Activated CD8-positive, alpha-beta memory T cell treated with anti-CD3 and anti-CD28 coated beads for 36 hours (primary cell): ENCODE measurements around the gene PCDHGA9. TPM values are rescaled to one million over a fixed set of nuclear protein-coding genes. Genes with fewer than 3 reads are reported as not detected.

Experiments
- CTCF ChIA-PET: fragments of 350-600 bp; sonication (Branson Sonifier 250); formaldehyde crosslinking; loops from one replicate; lab custom pipeline; 2021; ENCODE audit warnings: antibody characterized with exemption; lab: Charles Lee
- POLR2A ChIA-PET: fragments of 350-600 bp; sonication (Branson Sonifier 250); formaldehyde crosslinking; loops from one replicate; lab custom pipeline; 2021; ENCODE audit warnings: antibody characterized with exemption; lab: Charles Lee
- total RNA-seq, 2 experiments: library from RNA; stranded (reverse); gene quantifications; one replicate each; pipeline ENCODE4 v1.2.3, GENCODE V29; 2021

Gene PCDHGA9
- not detected for total RNA-seq

- POLR2A ChIA-PET = no interaction called here
- CTCF ChIA-PET = interaction anchor here (1.1 kb wide), 1 partner anchor 12 kb away, joined by 4 read pairs; no protein-coding TSS in a partner anchor
Observed at GRCh38 chr5:141402553-141403243, at the start of gene PCDHGA9. PCDHGA9 (plus strand) TSS chr5:141402778; CDS start chr5:141402953, 175 bp downstream.

DNA sequence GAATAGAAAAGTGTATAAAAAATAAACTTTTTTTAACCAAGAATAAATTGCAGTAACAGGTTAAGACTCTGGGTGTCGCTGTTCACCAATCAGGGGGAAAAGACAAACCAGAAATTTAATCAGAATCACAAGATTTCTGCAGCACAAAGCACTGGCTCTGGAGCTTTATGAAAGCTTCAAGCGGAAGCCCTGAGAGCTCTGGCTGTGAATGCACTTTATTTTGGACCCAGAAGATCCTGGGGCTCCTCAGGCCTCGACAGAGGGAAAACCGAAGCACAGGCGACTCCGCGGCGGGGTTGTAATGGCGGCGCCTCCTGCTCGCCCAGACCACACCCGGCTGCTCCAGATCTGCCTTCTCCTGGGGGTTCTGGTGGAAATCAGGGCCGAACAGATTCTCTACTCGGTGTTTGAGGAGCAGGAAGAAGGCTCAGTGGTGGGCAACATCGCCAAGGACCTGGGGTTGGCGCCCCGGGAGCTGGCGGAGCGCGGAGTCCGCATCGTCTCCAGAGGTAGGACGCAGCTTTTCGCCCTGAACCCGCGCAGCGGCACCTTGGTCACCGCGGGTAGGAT is 47.6 kb upstream of the PCDHGA9 start, which contains the start of gene PCDHGA4:
TSS of gene PCDHGA4 (plus strand) at position 122 of the 570 bp plus-strand sequence. CDS start at position 209, 87 bp downstream.
- POLR2A ChIA-PET = no interaction called here
- CTCF ChIA-PET = interaction anchor here (0.5 to 0.8 kb wide), 2 partner anchors 9 to 56 kb away, joined by 3 to 4 read pairs; partner anchors contain the start of gene PCDHGA5

- ChIA-PET CTCF (interaction anchor here (0.5 to 0.8 kb wide), 2 partner anchors 8 to 55 kb away, joined by 3 to 4 read pairs; partner anchors contain the start of gene PCDHGA5), POLR2A (no interaction called here)
Observed at GRCh38 chr5:141355641-141356040, 46.9 kb upstream of the PCDHGA9 start.

DNA sequence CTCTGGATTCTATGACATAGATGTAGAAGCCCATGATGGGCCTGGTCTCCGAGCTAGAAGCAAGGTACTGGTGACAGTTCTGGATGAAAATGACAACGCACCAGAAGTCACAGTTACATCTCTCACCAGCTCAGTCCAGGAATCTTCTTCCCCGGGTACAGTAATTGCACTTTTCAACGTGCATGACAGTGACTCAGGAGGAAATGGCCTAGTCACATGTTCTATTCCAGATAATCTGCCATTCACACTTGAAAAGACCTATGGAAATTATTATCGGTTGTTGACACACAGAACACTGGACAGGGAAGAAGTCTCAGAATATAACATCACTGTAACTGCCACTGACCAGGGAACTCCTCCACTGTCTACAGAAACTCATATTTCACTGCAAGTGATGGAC is 46.4 kb upstream of the PCDHGA9 start:
- ChIA-PET POLR2A (no interaction called here), CTCF (no interaction called here)

- ChIA-PET CTCF (no interaction called here), POLR2A (no interaction called here)
Observed at GRCh38 chr5:141356950-141357349, 45.6 kb upstream of the PCDHGA9 start.

GRCh38 chr5:141359790-141360426 is 42.7 kb upstream of the PCDHGA9 start, which contains the start of gene PCDHGB2:
PCDHGB2 (plus strand) TSS chr5:141359994; CDS start chr5:141360136, 142 bp downstream.
- ChIA-PET CTCF (interaction anchor here (1.4 kb wide), 1 partner anchor 204 kb away, joined by 4 read pairs; no protein-coding TSS in a partner anchor), POLR2A (no interaction called here)

- ChIA-PET POLR2A (no interaction called here), CTCF (interaction anchor here (1.4 kb wide), 1 partner anchor 203 kb away, joined by 4 read pairs; no protein-coding TSS in a partner anchor)
Observed at GRCh38 chr5:141360685-141361084, 41.9 kb upstream of the PCDHGA9 start.

- POLR2A ChIA-PET = no interaction called here
Observed at GRCh38 chr5:141362719-141363118, 39.9 kb upstream of the PCDHGA9 start.

GRCh38 chr5:141363952-141364660 is 38.5 kb upstream of the PCDHGA9 start, which contains the start of gene PCDHGA5:
PCDHGA5 (plus strand) TSS chr5:141364162; CDS start chr5:141364331, 169 bp downstream.
- ChIA-PET CTCF (interaction anchor here (1.0 kb wide), 1 partner anchor 9 kb away, joined by 3 read pairs; no protein-coding TSS in a partner anchor), POLR2A (no interaction called here)

More at GRCh38 chr5:141362719-141363118, 39.9 kb upstream of the PCDHGA9 start:
- CTCF ChIA-PET = no interaction called here

- CTCF ChIA-PET = no interaction called here
- POLR2A ChIA-PET = no interaction called here
Observed at GRCh38 chr5:141366016-141366896, 36.3 kb upstream of the PCDHGA9 start.

DNA sequence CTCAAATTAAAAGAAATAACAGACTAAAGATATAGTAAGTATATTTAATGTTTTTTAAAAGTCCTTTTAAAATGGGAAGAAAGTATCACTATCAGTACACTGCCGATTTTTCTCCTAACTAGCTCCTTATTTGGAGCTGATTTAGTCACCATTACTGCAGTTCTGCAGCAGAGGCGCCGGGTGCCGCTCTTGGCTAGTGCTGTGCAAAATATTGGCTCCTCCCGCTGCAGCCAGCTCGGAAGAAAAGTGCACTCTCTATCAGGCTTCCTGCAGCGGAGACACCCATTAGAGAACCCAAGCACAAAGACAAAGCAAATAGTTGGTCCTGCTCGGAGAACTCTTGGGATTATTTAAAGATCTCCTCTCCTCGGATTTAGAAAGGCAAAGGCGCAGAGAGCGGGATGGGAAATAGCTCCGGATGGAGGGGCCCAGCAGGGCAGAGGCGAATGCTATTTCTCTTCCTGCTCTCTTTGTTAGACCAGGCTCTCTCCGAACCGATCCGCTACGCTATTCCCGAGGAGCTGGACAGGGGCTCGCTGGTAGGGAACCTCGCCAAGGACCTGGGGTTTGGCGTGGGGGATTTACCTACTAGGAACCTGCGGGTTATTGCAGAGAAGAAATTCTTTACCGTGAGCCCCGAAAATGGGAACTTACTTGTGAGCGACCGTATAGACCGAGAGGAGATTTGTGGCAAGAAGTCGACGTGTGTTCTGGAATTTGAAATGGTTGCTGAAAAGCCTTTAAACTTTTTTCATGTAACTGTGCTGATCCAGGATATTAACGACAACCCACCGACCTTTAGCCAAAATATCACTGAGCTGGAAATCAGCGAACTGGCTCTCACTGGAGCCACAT is 32.4 kb upstream of the PCDHGA9 start, which contains the start of gene PCDHGB3:
TSS of gene PCDHGB3 (plus strand) at position 249 of the 855 bp plus-strand sequence. CDS start at position 402, 153 bp downstream.
- CTCF ChIA-PET = interaction anchor here (1.0 to 1.1 kb wide), 2 partner anchors 50 to 188 kb away, joined by 3 read pairs; no protein-coding TSS in a partner anchor
- POLR2A ChIA-PET = no interaction called here

- ChIA-PET CTCF (no interaction called here), POLR2A (no interaction called here)
Observed at GRCh38 chr5:141371572-141372475, 30.8 kb upstream of the PCDHGA9 start.

DNA sequence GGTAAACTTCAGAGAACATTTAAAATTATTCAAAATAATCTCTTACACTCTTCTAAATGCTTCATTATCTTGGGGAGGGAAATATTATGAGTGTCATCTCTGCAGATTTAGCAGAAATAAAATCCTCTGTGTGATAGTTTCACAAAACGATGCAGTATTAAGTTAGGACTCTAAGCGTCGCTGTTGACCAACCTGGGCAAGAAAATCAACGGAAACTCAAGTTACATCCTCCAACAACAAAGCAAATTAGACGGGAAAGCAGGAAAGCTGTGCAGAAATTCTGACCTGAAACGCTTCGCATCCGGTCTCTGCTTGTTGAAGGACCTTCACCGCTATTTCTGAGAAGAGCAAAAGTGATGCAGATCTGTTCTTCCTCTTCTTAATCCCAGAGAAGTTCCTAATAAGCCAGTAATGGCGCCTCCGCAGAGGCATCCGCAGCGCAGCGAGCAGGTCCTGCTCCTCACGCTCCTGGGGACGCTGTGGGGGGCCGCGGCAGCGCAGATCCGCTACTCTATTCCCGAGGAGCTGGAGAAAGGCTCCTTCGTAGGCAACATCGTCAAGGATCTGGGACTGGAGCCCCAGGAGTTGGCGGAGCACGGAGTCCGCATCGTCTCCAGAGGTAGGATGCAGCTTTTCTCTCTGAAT is 28.8 kb upstream of the PCDHGA9 start, which contains the start of gene PCDHGA6:
TSS of gene PCDHGA6 (plus strand) at position 219 of the 645 bp plus-strand sequence. CDS start at position 412, 193 bp downstream.
- ChIA-PET POLR2A (no interaction called here), CTCF (interaction anchor here (0.6 kb wide), 1 partner anchor 387 kb away, joined by 3 read pairs; no protein-coding TSS in a partner anchor)

DNA sequence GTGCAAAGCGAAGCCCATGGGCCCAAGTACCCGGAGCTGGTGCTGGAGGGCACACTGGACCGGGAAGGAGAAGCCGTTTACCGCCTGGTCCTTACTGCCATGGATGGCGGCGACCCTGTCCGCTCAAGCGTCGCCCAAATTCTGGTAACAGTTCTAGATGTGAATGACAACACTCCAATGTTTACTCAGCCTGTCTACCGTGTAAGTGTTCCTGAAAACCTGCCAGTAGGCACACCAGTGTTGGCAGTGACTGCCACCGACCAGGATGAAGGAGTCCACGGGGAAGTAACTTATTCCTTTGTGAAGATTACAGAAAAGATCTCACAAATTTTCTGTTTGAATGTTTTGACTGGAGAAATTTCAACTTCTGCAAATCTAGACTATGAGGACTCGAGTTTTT is 28.0 kb upstream of the PCDHGA9 start:
- POLR2A ChIA-PET = no interaction called here

More for the DNA sequence above, 28.0 kb upstream of the PCDHGA9 start:
- CTCF ChIA-PET = interaction anchor here (0.6 to 1.1 kb wide), 2 partner anchors 12 to 387 kb away, joined by 3 to 4 read pairs; no protein-coding TSS in a partner anchor
